GM10847 (cell line): ENCODE measurements around the gene TMEM175.

Experiments
- POLR2A ChIP-seq: IDR thresholded peaks from 2 replicates; pipeline ENCODE4 v1.6.1; 2011; ENCODE audit not compliant: insufficient read length; ENCODE audit errors: extremely low read depth

The TMEM175 gene

GRCh38 chr4:1002131-1002630 lies 69.9 kb downstream of the TMEM175 start:
- no peak for TF ChIP-seq POLR2A

GRCh38 chr4:1002631-1003251 lies 70.5 kb downstream of the TMEM175 start:
- no peak for TF ChIP-seq POLR2A

- no peak for TF ChIP-seq POLR2A
Observed at GRCh38 chr4:1003271-1004070, 71.2 kb downstream of the TMEM175 start.

- no peak for TF ChIP-seq POLR2A
Observed at GRCh38 chr4:1004071-1004418, 71.8 kb downstream of the TMEM175 start.

- no peak for TF ChIP-seq POLR2A
Observed at GRCh38 chr4:1004557-1005485, 72.6 kb downstream of the TMEM175 start.

- TF ChIP-seq POLR2A: no peak
Observed at GRCh38 chr4:1006856-1007255, 74.6 kb downstream of the TMEM175 start.
